LNCAP (cell line): ENCODE data around the gene EML6.

Experiments used
- TF ChIP-seq, protein P1 (sequence below): fragments of 450-650 bp; IDR thresholded peaks from 2 replicates; pipeline ENCODE4 v1.5.1; 2017; ENCODE audit warnings: mild to moderate bottlenecking

The EML6 gene

DNA sequence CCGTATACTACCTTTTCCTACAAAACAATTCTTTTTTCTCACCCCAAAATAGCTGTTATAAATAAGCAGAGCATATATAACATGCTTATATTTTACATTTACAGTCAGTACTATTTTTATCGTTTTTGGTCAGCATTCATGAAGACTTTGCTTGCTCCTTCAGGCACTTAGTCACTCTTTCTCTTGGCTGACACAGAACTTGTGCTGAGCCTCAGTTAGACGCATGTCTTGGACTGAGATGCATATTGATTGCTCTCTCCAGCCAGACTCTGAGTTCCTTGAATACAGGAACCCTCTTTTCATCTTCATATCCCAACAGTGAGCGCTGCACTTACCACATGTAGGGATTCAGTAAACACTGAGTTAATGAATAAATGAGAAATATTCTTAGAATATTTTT is 168.4 kb downstream of the EML6 start:
- TF ChIP-seq, protein P1, sequence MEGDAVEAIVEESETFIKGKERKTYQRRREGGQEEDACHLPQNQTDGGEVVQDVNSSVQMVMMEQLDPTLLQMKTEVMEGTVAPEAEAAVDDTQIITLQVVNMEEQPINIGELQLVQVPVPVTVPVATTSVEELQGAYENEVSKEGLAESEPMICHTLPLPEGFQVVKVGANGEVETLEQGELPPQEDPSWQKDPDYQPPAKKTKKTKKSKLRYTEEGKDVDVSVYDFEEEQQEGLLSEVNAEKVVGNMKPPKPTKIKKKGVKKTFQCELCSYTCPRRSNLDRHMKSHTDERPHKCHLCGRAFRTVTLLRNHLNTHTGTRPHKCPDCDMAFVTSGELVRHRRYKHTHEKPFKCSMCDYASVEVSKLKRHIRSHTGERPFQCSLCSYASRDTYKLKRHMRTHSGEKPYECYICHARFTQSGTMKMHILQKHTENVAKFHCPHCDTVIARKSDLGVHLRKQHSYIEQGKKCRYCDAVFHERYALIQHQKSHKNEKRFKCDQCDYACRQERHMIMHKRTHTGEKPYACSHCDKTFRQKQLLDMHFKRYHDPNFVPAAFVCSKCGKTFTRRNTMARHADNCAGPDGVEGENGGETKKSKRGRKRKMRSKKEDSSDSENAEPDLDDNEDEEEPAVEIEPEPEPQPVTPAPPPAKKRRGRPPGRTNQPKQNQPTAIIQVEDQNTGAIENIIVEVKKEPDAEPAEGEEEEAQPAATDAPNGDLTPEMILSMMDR: no peak

DNA sequence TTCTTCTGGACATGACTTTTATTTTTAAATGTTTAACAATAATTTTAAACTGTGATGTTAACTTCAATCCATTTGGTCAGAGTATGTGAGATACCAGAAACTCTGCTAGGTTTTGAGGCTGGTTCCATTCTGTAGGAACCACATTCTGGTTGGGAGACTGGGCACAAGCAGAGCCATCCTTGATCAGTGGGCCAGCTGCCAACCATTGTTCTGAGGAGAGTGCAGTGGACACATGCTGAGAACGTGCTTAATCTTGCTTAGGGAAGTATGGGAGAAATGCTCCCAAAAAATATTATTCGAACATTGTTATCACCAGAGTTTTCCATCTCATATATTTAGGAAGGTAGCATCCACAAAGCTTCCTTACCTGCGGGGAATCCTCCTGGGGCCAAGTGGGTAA is 171.0 kb downstream of the EML6 start:
- TF ChIP-seq, protein P1: no peak

GRCh38 chr2:54895730-54896129 is 172.3 kb downstream of the EML6 start:
- TF ChIP-seq, protein P1: no peak

DNA sequence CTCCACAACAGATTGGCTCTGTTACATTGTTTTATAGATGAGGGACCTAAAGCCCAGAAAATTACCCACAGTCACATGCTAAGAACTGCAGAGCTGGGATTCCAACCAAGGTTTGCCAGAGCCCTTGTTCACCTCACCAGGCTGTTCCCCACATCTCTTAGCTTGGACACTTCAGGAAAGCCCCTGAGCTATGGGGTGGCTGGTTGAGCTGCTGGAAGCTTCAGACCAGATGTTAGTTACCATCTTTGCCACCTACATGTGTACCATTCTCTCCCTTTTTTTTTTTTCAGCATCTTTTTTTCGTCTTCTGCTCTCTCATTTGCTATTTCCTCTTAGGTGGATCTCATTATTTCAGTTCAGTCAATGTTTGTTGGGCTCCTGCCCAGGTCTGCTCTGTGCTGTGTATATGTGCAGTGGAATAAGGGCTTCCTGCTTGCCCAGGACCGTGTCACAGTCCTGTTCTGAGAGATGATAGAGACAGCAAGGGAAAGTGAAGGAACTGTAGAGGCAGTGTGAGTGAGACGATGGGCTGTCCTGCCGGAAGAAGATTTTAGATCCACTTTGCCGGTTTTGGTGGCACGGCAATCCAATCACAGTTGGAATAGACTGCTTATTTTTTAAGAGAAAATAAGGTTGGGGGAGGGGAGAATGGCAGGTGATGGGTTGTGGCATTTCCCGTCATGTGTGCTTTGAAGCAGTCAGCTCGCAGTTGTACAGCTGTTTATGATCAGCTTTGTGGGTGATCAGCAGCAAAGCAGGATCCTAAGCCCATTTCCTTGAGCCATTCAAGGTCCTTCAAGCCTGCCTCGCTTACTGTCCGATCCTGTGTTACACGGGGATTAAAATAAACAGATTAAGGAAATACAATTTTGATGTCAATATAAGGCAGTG is 174.2 kb downstream of the EML6 start:
- TF ChIP-seq, protein P1: no peak

DNA sequence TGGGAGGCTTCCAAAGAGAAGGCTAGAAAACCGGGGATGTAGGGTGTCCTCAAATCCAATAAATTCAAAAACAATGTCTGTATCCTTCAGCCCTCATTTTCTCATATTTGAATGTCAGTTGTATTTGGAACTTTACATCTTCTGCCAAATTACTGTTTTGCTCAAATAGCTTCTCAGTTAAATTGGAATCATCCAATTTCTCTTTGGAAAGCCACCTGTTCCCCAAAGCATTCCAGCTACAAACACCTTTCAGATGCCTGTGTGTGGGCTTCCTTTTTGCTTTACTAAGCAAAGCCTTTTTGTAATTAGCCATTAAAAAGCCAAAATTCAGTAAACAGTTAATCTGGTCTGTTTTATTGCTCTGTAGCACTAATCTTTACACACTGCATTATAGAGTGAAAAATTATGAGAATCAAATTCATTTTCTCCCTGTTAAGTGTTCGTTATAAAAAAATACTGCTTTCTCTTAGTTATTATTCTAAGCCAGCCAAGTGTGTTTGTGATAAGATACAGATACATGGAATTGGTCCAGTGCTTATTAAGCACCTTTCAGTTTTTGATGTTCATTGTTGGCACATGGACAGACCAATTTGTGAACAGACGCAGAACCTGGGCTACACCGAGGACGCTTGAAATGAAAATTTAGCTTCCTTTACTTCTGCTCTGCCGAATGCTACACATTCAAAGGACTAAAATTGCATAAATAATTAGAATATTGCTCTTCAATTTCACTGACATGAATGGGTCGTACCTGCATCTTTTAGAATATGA is 175.2 kb downstream of the EML6 start:
- TF ChIP-seq, protein P1: no peak

DNA sequence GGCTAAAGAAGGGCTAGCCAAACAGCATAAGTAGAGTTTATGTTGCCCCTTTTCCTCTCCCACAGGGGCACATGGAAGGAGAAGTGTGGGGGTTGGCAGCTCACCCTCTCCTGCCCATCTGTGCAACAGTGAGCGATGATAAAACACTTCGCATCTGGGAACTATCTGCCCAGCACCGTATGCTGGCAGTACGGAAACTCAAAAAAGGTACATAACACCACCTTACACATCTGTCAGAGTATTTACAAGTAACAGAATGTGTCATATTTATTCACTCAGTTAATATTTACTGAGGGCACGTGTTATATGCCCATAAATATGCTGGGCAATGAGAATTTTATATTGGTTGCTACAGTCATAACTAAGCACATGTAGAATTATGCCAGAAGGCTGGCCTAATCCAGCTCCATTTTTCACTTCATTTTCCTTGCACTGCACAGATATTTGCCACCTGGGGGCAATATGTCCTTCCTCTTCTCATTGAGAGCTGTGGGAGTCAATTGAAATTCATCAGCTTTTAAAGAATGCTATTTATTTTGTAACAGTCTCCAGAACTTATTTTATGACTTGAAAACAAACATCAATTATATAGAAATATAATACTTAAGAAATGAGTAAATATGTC is 176.2 kb downstream of the EML6 start:
- TF ChIP-seq, protein P1: peak; percentile 61

DNA sequence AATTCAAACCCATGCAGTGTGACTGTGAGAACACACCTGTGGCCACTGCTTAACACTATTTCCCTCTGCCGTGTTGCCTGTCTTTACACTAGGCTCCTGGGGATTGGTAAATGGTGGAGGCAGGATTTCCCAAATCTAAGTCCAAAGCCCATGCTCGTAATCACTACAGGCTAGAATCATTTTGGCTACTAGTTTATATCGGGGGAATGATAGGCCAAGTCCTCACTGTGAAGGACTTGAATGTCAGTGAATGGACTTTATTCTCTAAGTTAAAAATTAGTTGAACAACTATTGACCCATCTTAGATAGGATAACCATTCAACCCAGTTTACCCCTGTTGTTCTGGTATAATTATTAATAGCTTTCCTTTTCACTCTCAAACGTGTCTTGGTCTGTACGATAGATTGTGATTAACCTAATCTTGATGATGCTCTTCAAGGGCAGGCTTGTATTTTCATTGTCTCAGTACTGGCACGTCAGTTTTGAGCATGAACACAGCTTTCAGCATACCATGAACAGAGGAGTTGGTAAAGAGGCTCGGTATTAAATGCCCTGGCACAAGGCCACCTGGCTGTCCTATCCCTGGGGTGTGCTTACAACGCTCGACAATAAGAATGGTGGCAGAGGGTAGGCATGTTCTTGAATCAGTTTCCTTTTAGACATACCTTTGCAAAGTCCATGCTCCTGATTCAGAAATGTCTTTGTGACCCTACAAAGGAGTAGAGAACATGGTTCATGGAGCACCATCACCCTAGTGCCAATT is 177.9 kb downstream of the EML6 start:
- TF ChIP-seq, protein P1: no peak
